Testis (tissue), 2 donors: Measurements from ENCODE around the gene ACTG2.

ENCODE experiments used
- CTCF ChIP-seq, 3 experiments: fragments of 450-650 bp in 2 of 3; fragments of 200-600 bp in 1 of 3; sonication (generic) in 1 of 3; IDR thresholded peaks; one replicate each; pipeline ENCODE4 v1.5.1; 2016 to 2019; ENCODE audit warnings: antibody characterized with exemption in 3 of 3, mild to moderate bottlenecking in 2 of 3, moderate library complexity in 1 of 3
- POLR2A ChIP-seq: fragments of 450-650 bp; IDR thresholded peaks from one replicate; pipeline ENCODE4 v1.6.1; 2017; ENCODE audit warnings: antibody characterized with exemption, mild to moderate bottlenecking, moderate library complexity

GRCh38 chr2:73885406-73885805 lies 7.4 kb upstream of the ACTG2 start:
- TF ChIP-seq CTCF (IDR thresholded peaks at IDR 0.05) (no peak), POLR2A (no peak)
